Activated CD4-positive, alpha-beta T cell treated with anti-CD3 and anti-CD28 coated beads, Interleukin-2, amount 50 U/mL, for 16 hours (primary cell): ENCODE measurements around the gene MUS81.
"Not testable (repeated sequence)": the region's sequence is repeated elsewhere in the genome, so short reads cannot be mapped to it uniquely, and the experiment has no call there.

Experiments
- DNase-seq: peaks from one replicate; pipeline ENCODE4 v3.0.0-alpha.2; 2020

Gene MUS81

GRCh38 chr11:65860278-65861164, at the start of gene MUS81:
Gene MUS81 (plus strand): TSS chr11:65860433. CDS start chr11:65860754, 321 bp downstream.
- DNase-seq: peak; percentile 98

- no peak for DNase-seq
These were observed 48.3 kb upstream of the MUS81 start for GRCh38 chr11:65811764-65812475.

- DNase-seq: no peak
These were observed 45.9 kb upstream of the MUS81 start for GRCh38 chr11:65814131-65814985.

- DNase-seq: no peak
These were observed 45.2 kb upstream of the MUS81 start for GRCh38 chr11:65814986-65815565.

GRCh38 chr11:65816696-65817095, 43.5 kb upstream of the MUS81 start:
- DNase-seq: no peak

GRCh38 chr11:65817312-65817834, 42.9 kb upstream of the MUS81 start:
- no peak for DNase-seq

GRCh38 chr11:65817835-65818680, 42.2 kb upstream of the MUS81 start:
- peak; percentile 93 for DNase-seq

- no peak for DNase-seq
These were observed 39.1 kb upstream of the MUS81 start for GRCh38 chr11:65821107-65821506.

GRCh38 chr11:65822776-65823528, 37.3 kb upstream of the MUS81 start:
- no peak for DNase-seq

GRCh38 chr11:65826984-65827735, 33.1 kb upstream of the MUS81 start:
- no peak for DNase-seq

GRCh38 chr11:65829459-65829858, 30.8 kb upstream of the MUS81 start:
- DNase-seq: no peak

- DNase-seq: not testable (repeated sequence)
These were observed 28.0 kb upstream of the MUS81 start for GRCh38 chr11:65832231-65832630.

GRCh38 chr11:65833297-65834030, 26.8 kb upstream of the MUS81 start, which contains the start of gene SNX32:
Gene SNX32 (plus strand): TSS chr11:65833963. CDS start chr11:65834066, 103 bp downstream.
- peak; percentile 96 for DNase-seq

GRCh38 chr11:65834202-65834601, 26.0 kb upstream of the MUS81 start:
- DNase-seq: no peak

- DNase-seq: no peak
These were observed 18.1 kb upstream of the MUS81 start for GRCh38 chr11:65842144-65842543.

- no peak for DNase-seq
These were observed 16.4 kb upstream of the MUS81 start for GRCh38 chr11:65843811-65844210.

GRCh38 chr11:65844231-65844872, 15.9 kb upstream of the MUS81 start:
- no peak for DNase-seq

- DNase-seq: no peak
These were observed 12.5 kb upstream of the MUS81 start for GRCh38 chr11:65847746-65848145.
